HG03095 (cell line): ENCODE results near the gene IL17REL.

ENCODE experiments used
- ATAC-seq: cut with Tn5 transposase; IDR thresholded peaks from one replicate; pipeline ENCODE4 v1.9.1; 2021; ENCODE audit warnings: moderate library complexity; ENCODE audit not compliant: unreplicated experiment

Gene IL17REL

GRCh38 chr22:50046481-50047245 lies 34.1 kb upstream of the IL17REL start:
- ATAC-seq, result no peak

GRCh38 chr22:50046019-50046415 lies 33.5 kb upstream of the IL17REL start:
- ATAC-seq, result no peak

GRCh38 chr22:50045211-50046018 lies 32.9 kb upstream of the IL17REL start:
- no peak for ATAC-seq

DNA sequence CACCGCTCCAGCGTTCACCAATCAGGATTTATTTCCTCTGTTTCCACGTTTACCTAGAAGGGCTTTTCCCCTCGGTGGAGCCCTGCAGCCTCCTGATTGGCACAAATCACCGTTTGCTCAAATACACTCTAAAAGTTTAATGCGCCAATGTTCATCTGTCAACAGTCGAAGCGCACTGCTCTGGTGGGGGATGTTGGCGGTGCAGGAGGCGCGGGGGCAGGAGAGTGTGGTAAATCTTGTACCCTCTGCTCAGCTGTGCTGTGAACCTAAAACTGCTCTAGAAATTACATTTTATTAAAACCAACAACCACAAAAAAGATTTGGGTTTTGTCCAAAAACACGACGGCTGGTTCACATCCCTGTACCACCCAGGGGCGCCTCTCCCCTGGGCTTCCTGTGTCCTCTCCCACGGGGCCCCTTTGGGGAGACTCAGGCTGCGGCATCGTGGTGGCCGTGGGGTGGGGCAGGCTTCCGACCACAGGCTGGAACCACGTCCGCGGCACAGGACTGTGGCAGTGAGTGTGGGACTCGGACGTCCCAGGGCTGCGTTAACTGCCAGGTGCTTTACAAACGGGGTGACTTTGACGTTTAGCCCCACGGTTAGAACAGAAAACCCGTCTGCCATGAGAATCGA lies 32.0 kb upstream of the IL17REL start:
- no peak for ATAC-seq

- no peak for ATAC-seq
These were observed 28.9 kb upstream of the IL17REL start for GRCh38 chr22:50041361-50042065.

GRCh38 chr22:50040717-50041116 lies 28.2 kb upstream of the IL17REL start:
- ATAC-seq, result no peak

GRCh38 chr22:50039669-50040443 lies 27.3 kb upstream of the IL17REL start:
- ATAC-seq, result no peak

DNA sequence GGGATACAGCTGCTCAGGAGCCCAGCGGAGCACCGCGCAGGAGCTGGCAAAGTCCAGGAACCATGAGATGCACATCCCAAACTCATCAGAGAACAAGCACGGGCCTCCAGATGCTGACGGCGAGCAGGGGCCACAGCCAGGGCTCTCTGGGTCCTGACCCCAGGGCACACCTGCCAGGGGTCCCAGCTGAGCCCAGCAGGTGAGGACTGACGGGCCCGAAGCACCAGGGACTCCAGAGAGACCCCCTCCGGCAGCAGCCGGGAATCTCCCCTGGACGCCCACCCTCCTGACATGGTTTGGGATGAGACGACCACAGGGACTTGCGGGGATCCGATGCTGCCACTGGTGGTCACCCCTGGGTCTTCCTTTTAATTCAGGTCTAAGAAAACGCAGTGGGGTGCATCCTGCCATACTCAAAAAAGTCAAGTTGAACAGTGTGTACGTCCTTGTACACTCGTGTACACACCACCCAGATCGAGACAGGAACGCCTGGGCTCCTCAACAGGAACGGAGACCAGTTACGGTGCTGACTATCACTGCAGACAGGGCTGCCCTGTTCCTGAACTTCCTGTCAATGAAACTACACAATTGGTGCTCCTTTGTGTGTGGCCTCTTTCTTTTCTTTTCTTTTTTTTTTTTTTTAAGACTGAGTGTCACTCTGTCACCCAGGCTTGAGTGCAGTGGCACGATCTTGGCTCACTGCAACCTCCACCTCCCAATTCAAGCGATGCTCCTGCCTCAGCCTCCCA lies 23.6 kb upstream of the IL17REL start:
- ATAC-seq, result no peak

DNA sequence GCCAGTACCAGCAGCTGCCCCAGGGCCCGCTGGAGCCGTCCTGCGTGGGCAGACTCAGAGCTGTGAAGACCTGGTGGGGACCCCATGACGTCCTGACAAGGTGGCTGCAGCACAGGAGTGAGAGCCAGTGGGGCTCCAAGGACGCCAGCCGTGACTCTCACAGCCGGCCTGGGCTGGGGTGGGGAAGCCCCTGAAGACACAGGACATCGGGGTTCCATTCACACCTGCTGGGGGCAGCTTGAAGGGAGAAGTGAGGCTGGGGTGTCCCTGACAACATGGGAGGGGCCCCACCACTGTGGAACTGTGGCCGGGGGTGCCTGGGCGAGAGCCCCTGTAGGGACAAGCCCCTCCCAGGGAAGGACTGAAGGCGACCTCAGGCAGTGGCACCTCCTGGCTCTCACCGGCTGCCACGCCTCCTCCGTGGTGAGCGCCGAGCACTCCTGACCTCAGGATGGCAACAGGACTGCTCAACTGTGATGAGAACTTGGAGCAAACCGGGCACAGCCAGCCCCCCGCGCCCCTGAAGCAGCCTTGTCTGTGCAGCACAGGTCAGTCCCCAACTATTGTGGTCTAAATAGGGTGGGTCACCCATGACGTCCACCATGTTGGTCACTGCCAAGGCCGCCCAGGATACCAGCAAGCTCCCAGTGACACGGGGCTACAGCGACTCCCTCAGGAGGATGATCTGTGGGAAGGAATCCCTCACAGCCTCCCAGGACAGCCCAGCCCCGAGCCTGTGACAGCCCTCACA lies 22.7 kb upstream of the IL17REL start:
- ATAC-seq, result no peak

GRCh38 chr22:50034126-50035081 lies 21.8 kb upstream of the IL17REL start:
- ATAC-seq, result no peak

GRCh38 chr22:50032941-50033601 lies 20.5 kb upstream of the IL17REL start:
- no peak for ATAC-seq

GRCh38 chr22:50032109-50032871 lies 19.7 kb upstream of the IL17REL start:
- ATAC-seq, result no peak

- no peak for ATAC-seq
These were observed 18.9 kb upstream of the IL17REL start for GRCh38 chr22:50031189-50032091.

DNA sequence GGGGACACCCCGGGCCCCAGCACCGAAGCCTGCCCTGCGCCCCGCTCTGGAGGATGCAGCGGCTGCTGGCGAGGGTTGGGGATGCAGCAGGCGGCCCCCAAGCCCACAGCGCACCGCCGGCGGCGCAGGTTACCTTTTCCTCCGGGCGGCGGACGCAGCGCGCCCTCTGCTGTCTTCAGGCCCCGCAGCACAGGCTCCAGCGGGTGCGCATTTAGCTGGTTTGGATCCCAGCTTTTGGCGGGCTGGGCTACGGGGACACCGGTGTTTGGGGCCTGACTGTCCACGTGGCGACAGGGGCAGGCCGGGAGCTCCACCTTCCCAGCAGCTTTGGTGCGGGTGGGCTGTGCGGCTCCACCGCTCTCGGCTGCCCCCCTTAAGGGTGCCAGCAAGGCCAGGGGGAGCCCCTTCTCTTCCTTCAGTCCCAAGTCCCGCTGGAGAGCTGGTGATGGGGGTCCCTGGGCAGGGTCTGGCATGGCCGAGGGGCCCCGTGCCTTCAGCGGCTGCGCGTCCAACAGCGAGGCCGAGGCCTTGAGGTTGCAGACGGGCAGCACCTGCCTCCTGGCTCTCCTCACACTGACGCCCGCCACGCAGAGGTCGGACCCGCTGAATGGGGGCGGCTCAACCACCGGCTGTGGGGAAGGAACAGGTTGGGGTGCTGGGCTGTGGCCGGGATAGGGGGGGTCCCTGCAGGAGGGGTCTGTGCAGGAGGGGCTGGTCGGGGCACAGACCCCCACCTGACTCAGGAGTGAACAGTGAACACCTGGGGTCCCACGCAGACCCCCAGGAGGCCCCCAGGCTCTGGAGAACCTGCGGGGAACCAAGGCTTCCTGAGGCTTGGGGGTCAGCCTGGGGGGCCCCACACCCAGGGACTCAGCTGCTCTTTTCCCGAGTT lies 18.0 kb upstream of the IL17REL start:
- ATAC-seq, result peak; percentile 83
